ENCODE data around the gene ANAPC5.
"Not testable (repeated sequence)": the region's sequence is repeated elsewhere in the genome, so short reads cannot be mapped to it uniquely, and the experiment has no call there.

The ANAPC5 gene

DNA sequence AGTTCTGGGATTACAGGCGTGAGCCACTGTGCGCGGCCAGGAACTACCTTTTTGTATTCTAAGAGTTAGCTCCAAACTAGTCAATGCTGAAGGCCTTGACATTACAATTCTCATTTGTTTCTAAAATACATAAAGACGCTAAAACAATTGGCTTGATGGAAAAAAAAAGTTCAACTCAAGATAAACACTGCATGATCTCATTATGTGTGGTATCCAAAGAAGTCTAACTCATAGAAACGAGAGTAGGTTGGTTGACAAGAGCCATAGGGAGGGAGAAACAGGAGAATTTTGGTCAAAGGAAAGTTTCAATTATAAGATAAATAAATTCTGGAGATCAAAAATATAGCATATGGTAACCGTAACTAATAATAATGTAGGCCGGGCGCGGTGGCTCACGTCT, 27.7 kb upstream of the ANAPC5 start:
- Histone ChIP-seq H3K4me1 (ENCODE audit: control insufficient read depth in 1 of 2, insufficient read depth in 1 of 2, low read depth in 1 of 2, low read length in 1 of 2) (no peaks in the 10 kb centered on the region), H3K9me3 (no peaks in the 10 kb centered on the region), H3K4me3 (ENCODE audit: low read depth in 1 of 2, low read length in 1 of 2) (no peak overlapping the region), H3K27me3 (no peaks in the 10 kb centered on the region), H3K27ac (no peak overlapping the region), H3K36me3 (no peaks in the 10 kb centered on the region)
- TF ChIP-seq, protein P1, sequence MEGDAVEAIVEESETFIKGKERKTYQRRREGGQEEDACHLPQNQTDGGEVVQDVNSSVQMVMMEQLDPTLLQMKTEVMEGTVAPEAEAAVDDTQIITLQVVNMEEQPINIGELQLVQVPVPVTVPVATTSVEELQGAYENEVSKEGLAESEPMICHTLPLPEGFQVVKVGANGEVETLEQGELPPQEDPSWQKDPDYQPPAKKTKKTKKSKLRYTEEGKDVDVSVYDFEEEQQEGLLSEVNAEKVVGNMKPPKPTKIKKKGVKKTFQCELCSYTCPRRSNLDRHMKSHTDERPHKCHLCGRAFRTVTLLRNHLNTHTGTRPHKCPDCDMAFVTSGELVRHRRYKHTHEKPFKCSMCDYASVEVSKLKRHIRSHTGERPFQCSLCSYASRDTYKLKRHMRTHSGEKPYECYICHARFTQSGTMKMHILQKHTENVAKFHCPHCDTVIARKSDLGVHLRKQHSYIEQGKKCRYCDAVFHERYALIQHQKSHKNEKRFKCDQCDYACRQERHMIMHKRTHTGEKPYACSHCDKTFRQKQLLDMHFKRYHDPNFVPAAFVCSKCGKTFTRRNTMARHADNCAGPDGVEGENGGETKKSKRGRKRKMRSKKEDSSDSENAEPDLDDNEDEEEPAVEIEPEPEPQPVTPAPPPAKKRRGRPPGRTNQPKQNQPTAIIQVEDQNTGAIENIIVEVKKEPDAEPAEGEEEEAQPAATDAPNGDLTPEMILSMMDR (IDR thresholded peaks at IDR 0.05), result no peak

DNA sequence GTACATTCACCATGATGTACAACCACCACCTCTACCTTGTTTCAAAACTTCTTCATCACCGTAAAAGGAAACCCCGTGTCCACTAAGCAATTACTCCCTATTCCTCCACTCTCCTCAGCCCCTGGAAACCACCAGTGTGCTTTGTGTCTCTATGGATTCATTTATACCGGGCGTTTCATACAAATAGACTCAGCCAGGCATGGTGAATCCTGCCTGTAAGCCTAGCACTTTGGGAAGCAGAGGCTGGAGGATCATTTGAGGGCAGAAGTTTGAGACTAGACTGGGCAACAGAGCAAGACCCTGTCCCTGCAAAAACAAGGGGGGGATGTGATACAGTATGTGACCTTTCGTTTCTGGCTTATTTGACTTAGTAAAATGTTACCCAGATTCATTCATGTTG, 26.5 kb upstream of the ANAPC5 start:
- Histone ChIP-seq H3K4me3 (ENCODE audit: low read depth in 1 of 2, low read length in 1 of 2) (no peak overlapping the region), H3K4me1 (ENCODE audit: control insufficient read depth in 1 of 2, insufficient read depth in 1 of 2, low read depth in 1 of 2, low read length in 1 of 2) (no peaks in the 10 kb centered on the region), H3K27me3 (no peaks in the 10 kb centered on the region), H3K9me3 (no peaks in the 10 kb centered on the region), H3K36me3 (no peaks in the 10 kb centered on the region), H3K27ac (no peak overlapping the region)
- TF ChIP-seq, protein P1 (IDR thresholded peaks at IDR 0.05), result no peak

DNA sequence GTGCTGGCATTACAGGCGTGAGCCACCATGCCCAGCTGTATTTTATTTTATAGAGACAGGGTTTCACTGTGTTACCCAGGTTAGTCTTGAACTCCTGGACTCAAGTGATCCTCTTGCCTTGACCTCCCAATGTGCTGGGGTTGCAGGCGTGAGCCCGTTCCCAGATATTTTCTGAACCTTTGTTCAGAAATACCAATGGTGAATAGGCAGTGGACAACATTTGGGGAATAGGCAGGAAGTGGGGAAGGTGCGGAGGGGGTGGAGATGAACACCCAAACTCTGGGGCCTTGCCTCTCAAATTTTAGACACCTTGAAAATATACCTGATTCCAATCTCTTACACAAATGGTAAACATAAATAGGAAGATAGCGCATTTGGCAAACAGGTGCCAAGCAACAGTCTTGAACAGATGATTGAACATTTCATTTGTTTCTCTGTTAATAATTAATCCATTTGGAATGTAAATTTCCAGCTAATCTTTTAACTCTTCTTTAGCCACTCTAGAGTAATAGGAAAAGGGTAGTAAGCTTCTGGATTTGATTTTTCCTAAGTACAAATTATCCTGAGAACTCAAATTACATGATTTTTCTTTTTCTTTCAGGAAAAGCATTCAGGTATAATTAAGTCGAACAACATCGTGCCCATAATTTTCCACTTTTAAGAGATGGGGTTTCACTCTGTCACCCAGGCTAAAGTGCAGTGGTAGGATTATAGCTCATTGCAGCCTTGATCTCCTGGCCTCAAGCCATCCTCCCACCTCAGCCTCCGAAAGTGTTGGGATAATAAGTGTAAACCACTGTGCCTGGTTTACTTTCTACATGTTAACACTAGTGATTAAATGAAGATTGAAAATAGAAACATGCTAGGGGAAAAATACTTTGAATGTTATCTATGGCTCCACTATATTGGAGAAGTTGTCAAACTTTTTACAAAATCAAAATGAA, 24.8 kb upstream of the ANAPC5 start:
- Histone ChIP-seq H3K27me3 (no peaks in the 10 kb centered on the region), H3K4me3 (ENCODE audit: low read depth in 1 of 2, low read length in 1 of 2) (no peak overlapping the region), H3K4me1 (ENCODE audit: control insufficient read depth in 1 of 2, insufficient read depth in 1 of 2, low read depth in 1 of 2, low read length in 1 of 2) (no peaks in the 10 kb centered on the region), H3K36me3 (no peaks in the 10 kb centered on the region), H3K9me3 (no peaks in the 10 kb centered on the region), H3K27ac (no peak overlapping the region)
- TF ChIP-seq, protein P1 (IDR thresholded peaks at IDR 0.05), result no peak

DNA sequence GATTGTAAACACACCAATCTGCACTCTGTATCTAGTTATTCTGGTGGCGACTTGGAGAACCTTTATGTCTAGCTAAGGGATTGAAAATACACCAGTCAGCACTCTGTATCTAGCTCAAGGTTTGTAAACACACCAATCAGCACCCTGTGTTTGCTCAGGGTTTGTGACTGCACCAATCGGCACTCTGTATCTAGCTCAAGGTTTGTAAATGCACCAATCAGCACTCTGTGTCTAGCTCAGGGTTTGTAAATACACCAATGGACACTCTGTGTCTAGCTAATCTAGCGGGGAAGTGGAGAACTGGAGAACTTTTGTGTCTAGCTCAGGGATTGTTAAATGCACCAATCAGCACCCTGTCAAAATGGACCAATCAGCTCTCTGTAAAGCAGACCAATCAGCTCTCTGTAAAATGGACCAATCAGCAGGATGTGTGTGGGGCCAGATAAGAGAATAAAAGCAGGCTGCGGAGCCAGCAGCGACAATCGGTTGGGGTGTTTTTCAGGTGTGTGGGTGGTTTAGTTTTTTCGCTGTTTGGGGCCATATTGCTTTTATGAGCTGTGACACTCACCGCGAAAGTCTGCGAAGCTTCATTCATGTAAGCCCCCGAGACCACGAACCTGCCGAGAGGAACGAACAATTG, 22.9 kb upstream of the ANAPC5 start:
- not testable (repeated sequence) for H3K27me3 ChIP-seq; H3K4me3 ChIP-seq (ENCODE audit: low read depth in 1 of 2, low read length in 1 of 2); H3K4me1 ChIP-seq (ENCODE audit: control insufficient read depth in 1 of 2, insufficient read depth in 1 of 2, low read depth in 1 of 2, low read length in 1 of 2); H3K36me3 ChIP-seq; H3K9me3 ChIP-seq; H3K27ac ChIP-seq

DNA sequence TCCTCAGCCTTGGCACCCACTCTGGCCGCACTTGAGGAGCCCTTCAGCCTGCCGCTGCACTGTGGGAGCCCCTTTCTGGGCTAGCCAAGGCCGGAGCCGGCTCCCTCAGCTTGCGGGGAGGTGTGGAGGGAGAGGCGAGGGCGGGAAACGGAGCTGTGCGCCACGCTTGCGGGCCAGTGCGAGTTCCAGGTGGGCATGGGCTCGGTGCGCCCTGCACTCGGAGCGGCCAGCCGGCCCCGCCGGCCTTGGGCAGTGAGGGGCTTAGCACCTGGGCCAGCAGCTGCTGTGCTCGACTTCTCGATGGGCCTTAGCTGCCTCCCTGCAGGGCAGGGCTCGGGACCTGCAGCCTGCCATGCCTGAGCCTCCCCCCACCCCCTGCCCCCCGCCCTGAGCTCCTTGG, 22.1 kb upstream of the ANAPC5 start:
- H3K9me3 ChIP-seq; H3K27me3 ChIP-seq; H3K36me3 ChIP-seq; H3K27ac ChIP-seq; H3K4me3 ChIP-seq (ENCODE audit: low read depth in 1 of 2, low read length in 1 of 2); H3K4me1 ChIP-seq (ENCODE audit: control insufficient read depth in 1 of 2, insufficient read depth in 1 of 2, low read depth in 1 of 2, low read length in 1 of 2): not testable (repeated sequence)

DNA sequence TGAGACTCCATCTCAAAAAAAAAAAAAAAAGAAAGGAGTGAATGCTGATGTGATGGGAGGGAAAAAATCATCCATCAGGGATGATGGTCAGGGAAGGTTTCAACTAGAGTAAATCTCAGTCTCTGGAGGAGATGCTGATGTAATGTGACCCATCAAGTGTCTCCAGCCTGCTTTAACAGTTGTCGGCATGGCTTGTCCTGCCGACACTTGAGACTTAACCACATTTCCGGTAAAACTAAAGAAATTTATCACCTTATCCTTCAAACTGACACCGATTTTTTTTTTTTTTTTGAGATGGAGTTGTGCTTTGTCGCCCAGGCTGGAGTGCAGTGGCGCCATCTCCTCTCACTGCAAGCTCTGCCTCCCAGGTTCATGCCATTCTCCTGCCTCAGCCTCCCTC, 21.5 kb upstream of the ANAPC5 start:
- H3K27me3 ChIP-seq, result no peaks in the 10 kb centered on the region
- no peaks in the 10 kb centered on the region for H3K9me3 ChIP-seq
- no peaks in the 10 kb centered on the region for H3K4me1 ChIP-seq (ENCODE audit: control insufficient read depth in 1 of 2, insufficient read depth in 1 of 2, low read depth in 1 of 2, low read length in 1 of 2)
- H3K4me3 ChIP-seq (ENCODE audit: low read depth in 1 of 2, low read length in 1 of 2), result no peak overlapping the region
- no peak overlapping the region for H3K27ac ChIP-seq
- H3K36me3 ChIP-seq, result no peaks in the 10 kb centered on the region
- TF ChIP-seq, protein P1 (IDR thresholded peaks at IDR 0.05), result no peak

Data from neutrophil (primary cell).